IMR-90 (cell line): ENCODE data around the gene TEAD1. TPM values are rescaled to one million over a fixed set of nuclear protein-coding genes. Genes with fewer than 3 reads are reported as not detected.
A peak's percentile ranks its signal among the peaks of the same experiment; 100 is the strongest.

Experiments used
- ATAC-seq: fragments of 200-7000 bp; cut with Tn5 transposase; 2 replicates; pipeline ENCODE4 v1.9.1; 2020; ENCODE audit warnings: low read depth, mild to moderate bottlenecking, moderate library complexity
- BruUV-seq: library from RNA; stranded (reverse); fragments of 400-500 nt; replicated peaks from 2 replicates; lab custom pipeline; 2021; lab: Mats Ljungman, UMichigan
- CTCF ChIA-PET: fragments of 300-600 bp; formaldehyde crosslinking; extraction: SDS; loops from one replicate; lab custom pipeline; 2021; ENCODE audit warnings: antibody characterized with exemption; lab: Yijun Ruan, JAX
- POLR2A ChIA-PET: fragments of 300-600 bp; sonication (Branson Sonifier 250); formaldehyde crosslinking; loops from one replicate; lab custom pipeline; 2022; ENCODE audit warnings: antibody characterized with exemption; ENCODE audit not compliant: unreplicated experiment; lab: Charles Lee
- DNase-seq: peaks from one replicate; pipeline ENCODE4 v3.0.0; 2013
- H2AFZ ChIP-seq: replicated peaks from 2 replicates; pipeline ENCODE3; 2013; ENCODE audit warnings: low read length, mild to moderate bottlenecking; ENCODE audit not compliant: poor library complexity
- H2AK5ac ChIP-seq: 2 replicates; pipeline ENCODE4 v1.6.1; 2013; ENCODE audit warnings: low read depth, low read length, inconsistent platforms
- H2AK9ac ChIP-seq: replicated peaks from 2 replicates; pipeline ENCODE3; 2013; ENCODE audit warnings: mild to moderate bottlenecking, low read depth, low read length, moderate library complexity; ENCODE audit not compliant: poor library complexity
- H2BK120ac ChIP-seq: 2 replicates; pipeline ENCODE4 v1.6.1; 2013; ENCODE audit warnings: low read depth, low read length, inconsistent platforms
- H2BK15ac ChIP-seq: 3 replicates; pipeline ENCODE4 v1.6.1; 2013; ENCODE audit warnings: low read depth, low read length, inconsistent platforms
- H2BK20ac ChIP-seq: 2 replicates; pipeline ENCODE4 v1.6.1; 2013; ENCODE audit warnings: low read depth, mild to moderate bottlenecking, inconsistent platforms, low read length, moderate library complexity
- H2BK5ac ChIP-seq: 2 replicates; pipeline ENCODE4 v1.6.1; 2013; ENCODE audit warnings: mild to moderate bottlenecking, low read depth, low read length, inconsistent platforms; ENCODE audit not compliant: poor library complexity, severe bottlenecking
- H3K14ac ChIP-seq: replicated peaks from 2 replicates; pipeline ENCODE4 v1.6.1; 2013; ENCODE audit warnings: low read depth, low read length, inconsistent platforms
- H3K18ac ChIP-seq: 2 replicates; pipeline ENCODE4 v1.6.1; 2013; ENCODE audit warnings: low read depth, low read length, control low read depth
- H3K23ac ChIP-seq: 2 replicates; pipeline ENCODE4 v1.6.1; 2013; ENCODE audit warnings: low read depth, low read length, inconsistent platforms
- H3K27ac ChIP-seq: 2 replicates; pipeline ENCODE4 v1.5.1; 2013; ENCODE audit warnings: mild to moderate bottlenecking, control low read depth, low read length; ENCODE audit not compliant: insufficient read depth
- H3K27me3 ChIP-seq: 2 replicates; pipeline ENCODE4 v1.6.1; 2013; ENCODE audit warnings: low read length; ENCODE audit not compliant: control insufficient read depth, insufficient read depth
- H3K36me3 ChIP-seq: 2 replicates; pipeline ENCODE4 v1.6.1; 2013; ENCODE audit warnings: low read length, mixed read lengths; ENCODE audit not compliant: control insufficient read depth, insufficient read depth
- H3K4ac ChIP-seq: 2 replicates; pipeline ENCODE4 v1.6.1; 2013; ENCODE audit warnings: low read depth, low read length, inconsistent platforms
- H3K4me1 ChIP-seq: 2 replicates; pipeline ENCODE4 v1.6.1; 2013; ENCODE audit warnings: low read length, mixed read lengths; ENCODE audit not compliant: control insufficient read depth, insufficient read depth
- H3K4me2 ChIP-seq: 2 replicates; pipeline ENCODE4 v1.6.1; 2013; ENCODE audit warnings: low read depth, mild to moderate bottlenecking, control low read depth, low read length, moderate library complexity
- H3K4me3 ChIP-seq: 2 replicates; pipeline ENCODE4 v1.5.1; 2013; ENCODE audit warnings: low read depth, mild to moderate bottlenecking, control low read depth, low read length, moderate library complexity; ENCODE audit not compliant: insufficient read depth
- H3K56ac ChIP-seq: 2 replicates; pipeline ENCODE4 v1.6.1; 2013; ENCODE audit warnings: low read length, inconsistent platforms; ENCODE audit not compliant: insufficient read depth; ENCODE audit errors: extremely low read depth
- H3K79me1 ChIP-seq, 2 experiments: 2 replicates each; pipeline ENCODE4 v1.6.1; 2013; ENCODE audit warnings: low read length in 2 of 2, inconsistent platforms in 1 of 2, low read depth in 1 of 2
- H3K9ac ChIP-seq: 2 replicates; pipeline ENCODE4 v1.6.1; 2013; ENCODE audit warnings: low read depth, low read length, control low read depth
- H3K9me1 ChIP-seq: 2 replicates; pipeline ENCODE4 v1.6.1; 2013; ENCODE audit warnings: low read length, inconsistent platforms; ENCODE audit not compliant: insufficient read depth
- H3K9me3 ChIP-seq: 2 replicates; pipeline ENCODE4 v1.6.1; 2013; ENCODE audit warnings: low read length; ENCODE audit not compliant: control insufficient read depth, insufficient read depth
- H4K20me1 ChIP-seq: 2 replicates; pipeline ENCODE4 v1.6.1; 2013; ENCODE audit warnings: low read length, inconsistent platforms; ENCODE audit not compliant: insufficient read depth
- H4K5ac ChIP-seq: 2 replicates; pipeline ENCODE4 v1.6.1; 2013; ENCODE audit warnings: mild to moderate bottlenecking, low read depth, low read length, control low read depth
- H4K8ac ChIP-seq, 2 experiments: 2 replicates each; pipeline ENCODE4 v1.6.1; 2013; ENCODE audit warnings: low read depth in 2 of 2, low read length in 2 of 2, control low read depth in 1 of 2, inconsistent platforms in 1 of 2
- H4K91ac ChIP-seq: 2 replicates; pipeline ENCODE4 v1.6.1; 2013; ENCODE audit warnings: low read depth, low read length, inconsistent platforms; ENCODE audit not compliant: insufficient read depth
- BHLHE40 ChIP-seq: fragments of 150-350 bp; IDR thresholded peaks from 2 replicates; pipeline ENCODE4 v1.6.1; 2016; ENCODE audit warnings: mild to moderate bottlenecking, low read depth, low read length
- CEBPB ChIP-seq: IDR thresholded peaks from 2 replicates; pipeline ENCODE4 v1.6.1; 2012; ENCODE audit warnings: low read depth, low read length, improper control_type of control experiment
- CHD1 ChIP-seq: IDR thresholded peaks from 2 replicates; pipeline ENCODE4 v1.6.1; 2012; ENCODE audit warnings: low read depth, low read length, improper control_type of control experiment
- FOS ChIP-seq: fragments of 150-350 bp; IDR thresholded peaks from 2 replicates; pipeline ENCODE4 v1.6.1; 2016; ENCODE audit warnings: low read depth, low read length
- MAZ ChIP-seq: IDR thresholded peaks from 2 replicates; pipeline ENCODE4 v1.6.1; 2012; ENCODE audit warnings: low read depth, mild to moderate bottlenecking, low read length, improper control_type of control experiment, moderate library complexity, borderline replicate concordance
- MXI1 ChIP-seq: IDR thresholded peaks from 2 replicates; pipeline ENCODE4 v1.6.1; 2012; ENCODE audit warnings: low read depth, mild to moderate bottlenecking, low read length, moderate library complexity, borderline replicate concordance
- NFE2L2 ChIP-seq: fragments of 150-350 bp; IDR thresholded peaks from 2 replicates; pipeline ENCODE4 v1.6.1; 2016; ENCODE audit warnings: low read depth, mild to moderate bottlenecking, low read length
- POLR2A ChIP-seq: IDR thresholded peaks from 2 replicates; pipeline ENCODE4 v1.6.1; 2012; ENCODE audit warnings: mild to moderate bottlenecking, low read depth, low read length
- RAD21 ChIP-seq: IDR thresholded peaks from 2 replicates; pipeline ENCODE4 v1.6.1; 2012; ENCODE audit warnings: low read length, improper control_type of control experiment
- RCOR1 ChIP-seq: IDR thresholded peaks from 2 replicates; pipeline ENCODE4 v1.6.1; 2012; ENCODE audit warnings: mild to moderate bottlenecking, low read length, improper control_type of control experiment; ENCODE audit not compliant: insufficient replicate concordance
- RFX5 ChIP-seq: IDR thresholded peaks from 2 replicates; pipeline ENCODE4 v1.8.0; 2012; ENCODE audit warnings: low read depth, mild to moderate bottlenecking, low read length, moderate library complexity
- SMC3 ChIP-seq: fragments of 150-350 bp; IDR thresholded peaks from 2 replicates; pipeline ENCODE4 v1.6.1; 2016; ENCODE audit warnings: low read depth, mild to moderate bottlenecking, antibody characterized with exemption, low read length, moderate library complexity
- WGBS, 2 experiments: methylation state at CpG; one replicate each; pipeline versions ENCODE4 v1.1.5 to v1.1.7; 2013; ENCODE audit warnings: missing lambda C conversion rate in 2 of 2; ENCODE audit not compliant: insufficient read length in 1 of 2; ENCODE audit errors: extremely low coverage in 2 of 2; 5-methylcytosine and 5-hydroxymethylcytosine counted together
- dilution Hi-C: fragments of 300-500 bp; cut with HindIII; formaldehyde crosslinking; loops from one replicate; pipeline ENCODE4 v1.14.3; 2018; ENCODE audit warnings: low sequenced_read_pairs; ENCODE audit not compliant: unreplicated experiment
- in situ Hi-C: fragments of 300-500 bp; cut with MboI; formaldehyde crosslinking; loops from 3 replicates; pipeline ENCODE4 v1.14.3; 2019; ENCODE audit warnings: low sequenced_read_pairs, inconsistent platforms, mixed read lengths
- intact Hi-C: fragments of 100-400 bp; cut with micrococcal nuclease; formaldehyde crosslinking; loops from 2 replicates; pipeline ENCODE4 v1.10.0; 2022
- polyA plus RNA-seq, 3 experiments: library from polyadenylated mRNA; depleted of rRNA; stranded (reverse); fragments of >200 nt; gene quantifications; 2 replicates each; pipeline ENCODE4 v1.2.3, GENCODE V29; 2012; ENCODE audit warnings: low replicate concordance in 1 of 3
- total RNA-seq: library from RNA; depleted of rRNA; stranded (reverse); fragments of >200 nt; gene quantifications from 2 replicates; pipeline ENCODE4 v1.2.3, GENCODE V29; 2012
- TF ChIP-seq, protein P1 (sequence below): fragments of 150-350 bp; IDR thresholded peaks from 2 replicates; pipeline ENCODE4 v1.6.1; 2017; ENCODE audit warnings: mild to moderate bottlenecking, antibody characterized with exemption, low read length, low read depth
- TF ChIP-seq, protein P2 (sequence below): fragments of 150-350 bp; IDR thresholded peaks from 2 replicates; pipeline ENCODE4 v1.6.1; 2016; ENCODE audit warnings: low read depth, mild to moderate bottlenecking, low read length, moderate library complexity, borderline replicate concordance
- TF ChIP-seq, protein P3 (sequence below): conservative IDR thresholded peaks from 2 replicates; pipeline ENCODE4 v1.5.1; 2012; ENCODE audit warnings: mild to moderate bottlenecking, low read depth, low read length, improper control_type of control experiment

TEAD1 gene
- total and polyA plus RNA-seq, 2 of the 4 experiments (the other 2 are of a cell fraction), result 51.8 to 69.2 TPM

DNA sequence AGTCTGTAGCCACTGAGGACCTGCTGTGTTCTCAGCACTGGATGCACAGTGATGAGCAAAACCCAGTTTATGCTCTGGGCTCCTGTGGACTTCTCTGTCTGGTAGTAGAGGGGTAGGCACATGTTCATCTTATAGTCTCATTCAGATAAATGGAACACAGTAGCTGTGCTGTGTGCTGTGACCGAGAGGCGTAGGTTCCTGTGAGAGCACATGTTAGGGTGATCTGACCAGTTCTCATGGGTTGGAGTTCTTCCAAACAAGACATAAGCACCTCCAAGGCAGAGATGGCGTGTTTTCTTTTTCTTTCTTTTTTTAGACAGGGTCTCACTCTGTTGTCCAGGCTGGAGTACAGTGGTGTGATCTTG is 180.1 kb downstream of the TEAD1 start:
- H4K5ac ChIP-seq, result no peak overlapping the region
- no peak overlapping the region for H2BK120ac ChIP-seq
- in situ Hi-C loops, result no loop called here
- no CpG with 5 or more reads among the region's 3 CpGs for WGBS, 2 experiments
- H3K27ac ChIP-seq, result no peak overlapping the region
- no peak overlapping the region for H3K18ac ChIP-seq
- intact Hi-C loops, result no loop called here
- no peak overlapping the region for H4K8ac ChIP-seq
- DNase-seq (no peak), ATAC-seq (no peak)
- peaks cover 84% of the 10 kb centered on the region for H4K20me1 ChIP-seq
- H2BK15ac ChIP-seq, result no peak overlapping the region
- ChIA-PET POLR2A (no interaction called here), CTCF (no interaction called here)
- H3K9me3 ChIP-seq, result no peaks in the 10 kb centered on the region
- H3K23ac ChIP-seq, result peak overlapping the region; percentile 57
- H3K4ac ChIP-seq, result no peak overlapping the region
- no peak overlapping the region for H4K91ac ChIP-seq
- H3K4me2 ChIP-seq, result no peak overlapping the region
- H2AK9ac ChIP-seq, result no peak overlapping the region
- H3K14ac ChIP-seq, result no peak overlapping the region; the same call in 1 of the 2 replicates
- no TSS peak for BruUV-seq
- peaks cover 25% of the 10 kb centered on the region for H3K9me1 ChIP-seq
- peaks cover 58 to 95% of the 10 kb centered on the region in 2 experiments for H3K79me1 ChIP-seq
- H3K56ac ChIP-seq, result no peak overlapping the region
- H3K27me3 ChIP-seq, result no peaks in the 10 kb centered on the region
- H3K4me1 ChIP-seq, result peaks cover 8% of the 10 kb centered on the region
- no peak overlapping the region for H3K4me3 ChIP-seq
- H2BK20ac ChIP-seq, result no peak overlapping the region
- H2AFZ ChIP-seq, result no peak overlapping the region
- no peak overlapping the region for H2BK5ac ChIP-seq
- H3K9ac ChIP-seq, result no peak overlapping the region
- peaks cover 3% of the 10 kb centered on the region; the same call in 1 of the 2 replicates for H3K36me3 ChIP-seq
- TF ChIP-seq POLR2A, result no peak
- TF ChIP-seq CEBPB, result no peak
- no peak for TF ChIP-seq MXI1
- no peak for TF ChIP-seq RFX5
- no peak for TF ChIP-seq CHD1
- no peak for TF ChIP-seq MAZ
- no peak for TF ChIP-seq BHLHE40
- TF ChIP-seq SMC3, result no peak
- TF ChIP-seq RCOR1, result no peak
- TF ChIP-seq FOS, result no peak
- TF ChIP-seq, protein P1, sequence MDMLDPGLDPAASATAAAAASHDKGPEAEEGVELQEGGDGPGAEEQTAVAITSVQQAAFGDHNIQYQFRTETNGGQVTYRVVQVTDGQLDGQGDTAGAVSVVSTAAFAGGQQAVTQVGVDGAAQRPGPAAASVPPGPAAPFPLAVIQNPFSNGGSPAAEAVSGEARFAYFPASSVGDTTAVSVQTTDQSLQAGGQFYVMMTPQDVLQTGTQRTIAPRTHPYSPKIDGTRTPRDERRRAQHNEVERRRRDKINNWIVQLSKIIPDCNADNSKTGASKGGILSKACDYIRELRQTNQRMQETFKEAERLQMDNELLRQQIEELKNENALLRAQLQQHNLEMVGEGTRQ, result no peak
- TF ChIP-seq, protein P2, sequence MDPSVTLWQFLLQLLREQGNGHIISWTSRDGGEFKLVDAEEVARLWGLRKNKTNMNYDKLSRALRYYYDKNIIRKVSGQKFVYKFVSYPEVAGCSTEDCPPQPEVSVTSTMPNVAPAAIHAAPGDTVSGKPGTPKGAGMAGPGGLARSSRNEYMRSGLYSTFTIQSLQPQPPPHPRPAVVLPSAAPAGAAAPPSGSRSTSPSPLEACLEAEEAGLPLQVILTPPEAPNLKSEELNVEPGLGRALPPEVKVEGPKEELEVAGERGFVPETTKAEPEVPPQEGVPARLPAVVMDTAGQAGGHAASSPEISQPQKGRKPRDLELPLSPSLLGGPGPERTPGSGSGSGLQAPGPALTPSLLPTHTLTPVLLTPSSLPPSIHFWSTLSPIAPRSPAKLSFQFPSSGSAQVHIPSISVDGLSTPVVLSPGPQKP, result no peak
- no peak for TF ChIP-seq NFE2L2
- TF ChIP-seq, protein P3, sequence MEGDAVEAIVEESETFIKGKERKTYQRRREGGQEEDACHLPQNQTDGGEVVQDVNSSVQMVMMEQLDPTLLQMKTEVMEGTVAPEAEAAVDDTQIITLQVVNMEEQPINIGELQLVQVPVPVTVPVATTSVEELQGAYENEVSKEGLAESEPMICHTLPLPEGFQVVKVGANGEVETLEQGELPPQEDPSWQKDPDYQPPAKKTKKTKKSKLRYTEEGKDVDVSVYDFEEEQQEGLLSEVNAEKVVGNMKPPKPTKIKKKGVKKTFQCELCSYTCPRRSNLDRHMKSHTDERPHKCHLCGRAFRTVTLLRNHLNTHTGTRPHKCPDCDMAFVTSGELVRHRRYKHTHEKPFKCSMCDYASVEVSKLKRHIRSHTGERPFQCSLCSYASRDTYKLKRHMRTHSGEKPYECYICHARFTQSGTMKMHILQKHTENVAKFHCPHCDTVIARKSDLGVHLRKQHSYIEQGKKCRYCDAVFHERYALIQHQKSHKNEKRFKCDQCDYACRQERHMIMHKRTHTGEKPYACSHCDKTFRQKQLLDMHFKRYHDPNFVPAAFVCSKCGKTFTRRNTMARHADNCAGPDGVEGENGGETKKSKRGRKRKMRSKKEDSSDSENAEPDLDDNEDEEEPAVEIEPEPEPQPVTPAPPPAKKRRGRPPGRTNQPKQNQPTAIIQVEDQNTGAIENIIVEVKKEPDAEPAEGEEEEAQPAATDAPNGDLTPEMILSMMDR, result no peak
- no peak for TF ChIP-seq RAD21
- H2AK5ac ChIP-seq, result no peak overlapping the region
- dilution Hi-C loops, result no loop called here
